Chondrocyte (in vitro differentiated cells): Measurements from ENCODE around the gene SORBS2. TPM values are rescaled to one million over a fixed set of nuclear protein-coding genes. Genes with fewer than 3 reads are reported as not detected.

Experiments
- DNase-seq: peaks from one replicate; pipeline ENCODE4 v3.0.0; 2021; ENCODE audit warnings: mixed read lengths, low spot score
- H3K27ac Mint-ChIP-seq: one replicate; pipeline ENCODE4 v1.8.0; 2021; ENCODE audit warnings: mild to moderate bottlenecking, moderate library complexity, mixed read lengths; ENCODE audit not compliant: unreplicated experiment
- H3K27me3 Mint-ChIP-seq: 2 replicates; pipeline ENCODE4 v1.8.0; 2021; ENCODE audit warnings: low read depth, mixed read lengths
- H3K36me3 Mint-ChIP-seq: 2 replicates; pipeline ENCODE4 v1.8.0; 2021; ENCODE audit warnings: low read depth, mixed read lengths
- H3K4me1 Mint-ChIP-seq: 2 replicates; pipeline ENCODE4 v1.8.0; 2021; ENCODE audit warnings: low read depth, mild to moderate bottlenecking, mixed read lengths
- H3K4me3 Mint-ChIP-seq: one replicate; pipeline ENCODE4 v1.8.0; 2021; ENCODE audit warnings: mild to moderate bottlenecking, moderate library complexity, mixed read lengths; ENCODE audit not compliant: unreplicated experiment
- H3K9me3 Mint-ChIP-seq: 2 replicates; pipeline ENCODE4 v1.8.0; 2021; ENCODE audit warnings: low read depth, mixed read lengths
- total RNA-seq: library from RNA; stranded (reverse); gene quantifications from 3 replicates; pipeline ENCODE4 v1.2.1, GENCODE V29; 2021
- TF ChIP-seq, protein P1 (sequence below): fragments of 200-600 bp; sonication (generic); IDR thresholded peaks from 2 replicates; pipeline ENCODE4 v1.5.0; 2021; ENCODE audit warnings: antibody characterized with exemption, mild to moderate bottlenecking, moderate library complexity

The SORBS2 gene
- total RNA-seq, 1 donor from 2014 or later: 104 TPM

DNA sequence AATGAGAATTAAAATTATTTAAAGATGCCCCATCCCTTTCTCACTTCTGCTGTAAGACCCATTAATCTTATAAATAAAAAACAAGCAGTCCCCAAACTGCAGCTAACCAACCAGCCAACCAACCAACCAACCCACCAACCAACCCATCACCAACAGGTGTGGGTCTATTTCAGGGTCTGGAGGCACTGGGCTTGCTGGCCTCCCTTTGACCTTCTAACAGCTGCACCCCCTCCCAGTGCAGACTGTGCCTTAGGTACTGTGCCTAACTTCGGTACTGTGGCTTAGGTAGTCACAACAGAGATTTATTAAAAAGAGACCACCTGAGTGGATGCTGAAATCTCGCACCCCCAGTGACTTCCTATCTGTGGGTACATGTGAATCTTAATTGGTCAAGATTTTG is 128.1 kb downstream of the SORBS2 start:
- H3K27me3 Mint-ChIP-seq: no peaks in the 10 kb centered on the region
- no peak overlapping the region for H3K27ac Mint-ChIP-seq
- TF ChIP-seq, protein P1, sequence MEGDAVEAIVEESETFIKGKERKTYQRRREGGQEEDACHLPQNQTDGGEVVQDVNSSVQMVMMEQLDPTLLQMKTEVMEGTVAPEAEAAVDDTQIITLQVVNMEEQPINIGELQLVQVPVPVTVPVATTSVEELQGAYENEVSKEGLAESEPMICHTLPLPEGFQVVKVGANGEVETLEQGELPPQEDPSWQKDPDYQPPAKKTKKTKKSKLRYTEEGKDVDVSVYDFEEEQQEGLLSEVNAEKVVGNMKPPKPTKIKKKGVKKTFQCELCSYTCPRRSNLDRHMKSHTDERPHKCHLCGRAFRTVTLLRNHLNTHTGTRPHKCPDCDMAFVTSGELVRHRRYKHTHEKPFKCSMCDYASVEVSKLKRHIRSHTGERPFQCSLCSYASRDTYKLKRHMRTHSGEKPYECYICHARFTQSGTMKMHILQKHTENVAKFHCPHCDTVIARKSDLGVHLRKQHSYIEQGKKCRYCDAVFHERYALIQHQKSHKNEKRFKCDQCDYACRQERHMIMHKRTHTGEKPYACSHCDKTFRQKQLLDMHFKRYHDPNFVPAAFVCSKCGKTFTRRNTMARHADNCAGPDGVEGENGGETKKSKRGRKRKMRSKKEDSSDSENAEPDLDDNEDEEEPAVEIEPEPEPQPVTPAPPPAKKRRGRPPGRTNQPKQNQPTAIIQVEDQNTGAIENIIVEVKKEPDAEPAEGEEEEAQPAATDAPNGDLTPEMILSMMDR: no peak
- H3K4me1 Mint-ChIP-seq: peaks cover 41% of the 10 kb centered on the region
- no peaks in the 10 kb centered on the region for H3K9me3 Mint-ChIP-seq
- no peaks in the 10 kb centered on the region for H3K36me3 Mint-ChIP-seq
- no peak for DNase-seq
- no peak overlapping the region for H3K4me3 Mint-ChIP-seq

DNA sequence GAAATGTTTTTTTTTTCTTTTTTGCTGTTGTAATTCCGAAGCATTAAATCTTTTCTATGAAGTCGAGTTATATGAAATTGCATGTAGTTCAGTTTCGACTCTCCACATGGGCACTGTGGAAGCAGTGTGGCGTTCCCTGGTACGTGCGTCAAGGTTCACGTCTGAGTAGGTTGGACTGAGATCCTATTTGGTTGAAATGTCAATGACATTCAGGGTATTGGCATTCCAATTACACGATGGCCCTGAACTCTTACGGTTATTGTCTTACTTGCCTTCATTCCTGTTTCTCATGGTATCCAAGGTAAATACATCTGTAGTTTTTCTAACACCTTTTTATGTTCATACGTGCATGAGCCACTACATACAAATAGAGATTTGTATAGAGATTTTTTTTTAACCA is 128.8 kb downstream of the SORBS2 start:
- no peak for DNase-seq
- Mint-ChIP-seq H3K9me3 (no peaks in the 10 kb centered on the region), H3K4me3 (no peak overlapping the region), H3K27me3 (no peaks in the 10 kb centered on the region), H3K4me1 (peaks cover 41% of the 10 kb centered on the region), H3K36me3 (no peaks in the 10 kb centered on the region), H3K27ac (peak overlapping the region; percentile 74)
- TF ChIP-seq, protein P1: no peak

DNA sequence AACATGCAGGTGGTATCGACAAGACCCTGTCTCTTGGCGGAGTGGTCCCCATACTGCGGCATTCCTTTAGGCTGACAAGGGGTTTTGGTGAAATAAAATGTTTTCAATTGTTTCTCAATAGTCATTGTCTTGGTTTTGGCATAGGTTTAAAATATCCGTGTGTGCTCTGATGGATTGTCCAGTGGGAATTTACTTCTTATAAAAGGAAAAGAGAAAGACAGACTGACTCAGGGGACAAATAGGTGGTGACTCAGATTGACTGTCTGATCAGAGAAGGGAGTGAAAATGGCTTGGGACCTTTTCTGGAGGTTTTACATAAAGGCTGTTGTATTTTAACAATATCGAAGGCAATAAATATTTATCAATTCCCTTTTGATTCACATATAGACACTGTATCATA is 129.8 kb downstream of the SORBS2 start:
- Mint-ChIP-seq H3K27ac (peak overlapping the region; percentile 58), H3K4me3 (no peak overlapping the region), H3K36me3 (peaks cover 2% of the 10 kb centered on the region), H3K27me3 (no peaks in the 10 kb centered on the region), H3K4me1 (peaks cover 41% of the 10 kb centered on the region), H3K9me3 (no peaks in the 10 kb centered on the region)
- TF ChIP-seq, protein P1: no peak
- no peak for DNase-seq

DNA sequence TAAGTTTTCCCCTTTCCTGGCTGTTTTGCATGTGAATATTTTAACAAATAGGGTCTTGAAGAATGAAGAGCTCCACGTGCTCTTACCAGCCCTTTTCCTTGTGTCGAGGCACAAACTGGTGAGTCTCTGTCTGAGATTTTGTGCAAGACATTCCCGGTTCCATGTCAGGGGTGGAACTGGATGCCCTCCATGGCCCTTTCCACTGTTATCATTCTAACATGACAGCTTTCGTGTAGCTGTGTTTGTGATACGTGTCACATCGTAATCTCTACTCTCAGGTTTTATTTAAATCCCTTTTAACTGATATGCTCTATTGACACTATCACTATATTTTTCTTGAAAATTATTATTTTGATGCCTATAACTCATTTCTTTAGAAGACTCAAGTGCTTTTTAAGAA is 130.4 kb downstream of the SORBS2 start:
- no peaks in the 10 kb centered on the region for H3K27me3 Mint-ChIP-seq
- peaks cover 5% of the 10 kb centered on the region for H3K36me3 Mint-ChIP-seq
- H3K4me3 Mint-ChIP-seq: no peak overlapping the region
- DNase-seq: no peak
- TF ChIP-seq, protein P1: no peak
- H3K4me1 Mint-ChIP-seq: peaks cover 39% of the 10 kb centered on the region
- H3K27ac Mint-ChIP-seq: peak overlapping the region; percentile 58
- no peaks in the 10 kb centered on the region for H3K9me3 Mint-ChIP-seq

DNA sequence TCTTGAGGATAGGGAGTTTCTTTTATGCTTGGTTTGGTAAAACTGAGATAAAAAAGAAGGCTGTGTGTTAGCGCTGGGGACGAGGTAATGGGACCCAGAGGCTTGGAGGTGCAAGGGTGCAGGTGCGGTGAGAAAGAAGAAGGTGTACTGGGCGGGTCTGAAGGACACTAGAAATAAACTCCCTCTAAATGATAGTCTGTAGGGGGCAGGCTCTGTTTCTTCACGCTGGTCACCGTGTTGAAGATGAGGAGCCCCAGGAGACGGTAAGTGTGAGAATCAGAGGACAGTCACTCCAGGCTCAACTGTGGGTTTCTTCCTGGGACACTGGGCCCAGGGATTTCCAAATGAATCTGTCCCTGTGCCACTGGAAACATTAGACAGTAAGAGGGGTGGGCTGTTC is 131.4 kb downstream of the SORBS2 start:
- no peaks in the 10 kb centered on the region for H3K27me3 Mint-ChIP-seq

More for the DNA sequence above, 131.4 kb downstream of the SORBS2 start:
- H3K27ac Mint-ChIP-seq: no peak overlapping the region
- no peak overlapping the region for H3K4me3 Mint-ChIP-seq
- peaks cover 33% of the 10 kb centered on the region for H3K4me1 Mint-ChIP-seq
- no peak for DNase-seq
- peaks cover 5% of the 10 kb centered on the region for H3K36me3 Mint-ChIP-seq
- TF ChIP-seq, protein P1: no peak
- no peaks in the 10 kb centered on the region for H3K9me3 Mint-ChIP-seq
